AG09309 (cell line): Measurements from ENCODE around the gene XYLB.

Experiments used
- DNase-seq: peaks from one replicate; pipeline ENCODE4 v3.0.0-alpha.2; 2010; ENCODE audit warnings: low read depth
- H3K4me3 ChIP-seq: 2 replicates; pipeline ENCODE4 v1.5.1; 2011; ENCODE audit warnings: mild to moderate bottlenecking, low read depth, low read length, moderate library complexity; ENCODE audit not compliant: control insufficient read depth
- TF ChIP-seq, protein P1 (sequence below): IDR thresholded peaks from 2 replicates; pipeline ENCODE4 v1.5.1; 2011; ENCODE audit warnings: mild to moderate bottlenecking, low read depth, low read length, inconsistent platforms; ENCODE audit not compliant: insufficient read depth, control insufficient read depth; ENCODE audit errors: missing control alignments

The XYLB gene

DNA sequence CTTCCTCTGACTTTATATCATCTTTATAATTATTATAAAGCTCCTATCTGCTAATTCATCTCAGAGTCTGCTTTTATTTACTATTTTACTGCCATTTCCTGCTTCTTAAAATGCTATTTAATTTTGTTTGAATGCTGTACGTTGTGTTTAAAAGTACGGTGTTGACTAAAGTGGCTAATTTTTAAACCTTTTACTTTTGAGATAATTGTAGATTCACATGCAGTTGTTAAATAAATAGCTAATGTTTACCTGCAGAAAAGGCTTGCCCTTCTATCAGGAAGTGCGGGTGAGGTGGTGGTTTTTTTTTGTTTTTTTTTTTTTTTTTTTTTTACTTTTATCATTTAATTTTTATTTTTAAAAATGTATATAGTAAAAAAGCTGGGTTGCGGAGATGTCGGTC is 41.3 kb downstream of the XYLB start:
- TF ChIP-seq, protein P1, sequence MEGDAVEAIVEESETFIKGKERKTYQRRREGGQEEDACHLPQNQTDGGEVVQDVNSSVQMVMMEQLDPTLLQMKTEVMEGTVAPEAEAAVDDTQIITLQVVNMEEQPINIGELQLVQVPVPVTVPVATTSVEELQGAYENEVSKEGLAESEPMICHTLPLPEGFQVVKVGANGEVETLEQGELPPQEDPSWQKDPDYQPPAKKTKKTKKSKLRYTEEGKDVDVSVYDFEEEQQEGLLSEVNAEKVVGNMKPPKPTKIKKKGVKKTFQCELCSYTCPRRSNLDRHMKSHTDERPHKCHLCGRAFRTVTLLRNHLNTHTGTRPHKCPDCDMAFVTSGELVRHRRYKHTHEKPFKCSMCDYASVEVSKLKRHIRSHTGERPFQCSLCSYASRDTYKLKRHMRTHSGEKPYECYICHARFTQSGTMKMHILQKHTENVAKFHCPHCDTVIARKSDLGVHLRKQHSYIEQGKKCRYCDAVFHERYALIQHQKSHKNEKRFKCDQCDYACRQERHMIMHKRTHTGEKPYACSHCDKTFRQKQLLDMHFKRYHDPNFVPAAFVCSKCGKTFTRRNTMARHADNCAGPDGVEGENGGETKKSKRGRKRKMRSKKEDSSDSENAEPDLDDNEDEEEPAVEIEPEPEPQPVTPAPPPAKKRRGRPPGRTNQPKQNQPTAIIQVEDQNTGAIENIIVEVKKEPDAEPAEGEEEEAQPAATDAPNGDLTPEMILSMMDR: no peak
- no peak overlapping the region for H3K4me3 ChIP-seq
- no peak for DNase-seq

GRCh38 chr3:38392604-38393163 is 46.1 kb downstream of the XYLB start:
- no peak overlapping the region for H3K4me3 ChIP-seq
- TF ChIP-seq, protein P1: no peak
- no peak for DNase-seq

GRCh38 chr3:38396239-38396638 is 49.7 kb downstream of the XYLB start:
- no peak for DNase-seq
- TF ChIP-seq, protein P1: no peak

DNA sequence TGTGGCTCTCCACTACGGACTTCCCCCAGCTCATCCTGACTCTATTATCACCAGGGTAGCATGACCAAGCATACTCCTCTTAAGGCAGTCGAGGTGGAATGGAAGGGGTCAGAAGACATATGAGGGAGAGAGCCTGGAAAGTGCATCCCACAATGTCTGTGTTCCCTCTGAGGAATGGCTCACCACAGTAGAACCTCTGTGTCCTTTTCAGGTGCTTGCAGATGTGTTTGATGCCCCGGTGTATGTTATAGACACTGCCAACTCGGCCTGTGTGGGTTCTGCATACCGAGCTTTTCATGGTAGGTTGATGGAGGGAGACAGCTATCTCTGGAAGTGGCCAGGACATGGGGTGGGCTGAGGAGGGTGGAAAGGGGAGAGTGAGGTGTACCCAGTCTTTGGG is 50.3 kb downstream of the XYLB start:
- no peak for DNase-seq
- H3K4me3 ChIP-seq: no peak overlapping the region
- TF ChIP-seq, protein P1: no peak

More at GRCh38 chr3:38396239-38396638, 49.7 kb downstream of the XYLB start:
- no peak overlapping the region for H3K4me3 ChIP-seq

DNA sequence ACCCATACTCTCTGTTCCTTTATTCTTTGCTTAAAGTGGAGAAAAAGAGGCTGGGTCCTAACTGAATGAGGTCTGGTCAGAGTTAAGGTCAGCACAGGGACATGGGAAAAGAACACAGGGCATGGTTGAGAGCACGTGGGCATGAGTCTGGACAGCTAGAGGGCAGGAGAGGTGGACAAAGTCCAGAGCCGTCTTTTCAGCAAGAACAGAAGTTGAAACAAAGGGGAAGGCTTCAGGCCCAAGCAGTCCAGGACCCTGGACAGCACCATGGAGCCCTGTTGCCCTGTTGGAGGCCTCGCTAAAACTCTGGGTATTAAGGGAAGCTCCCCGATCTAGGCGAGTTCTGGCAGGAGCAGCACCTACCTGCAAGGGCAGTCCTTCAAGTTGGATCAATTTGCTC is 50.7 kb downstream of the XYLB start:
- TF ChIP-seq, protein P1: no peak
- no peak for DNase-seq
- no peak overlapping the region for H3K4me3 ChIP-seq

GRCh38 chr3:38401246-38401962 is 54.8 kb downstream of the XYLB start:
- no peak for DNase-seq
- TF ChIP-seq, protein P1: no peak
- no peak overlapping the region for H3K4me3 ChIP-seq
